HG02642 (cell line): Measurements from ENCODE around the gene ARFGAP1.
"Not testable (repeated sequence)": the region's sequence is repeated elsewhere in the genome, so short reads cannot be mapped to it uniquely, and the experiment has no call there.

Experiments used
- ATAC-seq: cut with Tn5 transposase; IDR thresholded peaks from one replicate; pipeline ENCODE4 v1.9.1; 2021; ENCODE audit warnings: mild to moderate bottlenecking; ENCODE audit not compliant: unreplicated experiment, poor library complexity

Gene ARFGAP1

GRCh38 chr20:63239431-63239830 lies 33.2 kb upstream of the ARFGAP1 start:
- ATAC-seq, result no peak

- no peak for ATAC-seq
These were observed 32.6 kb upstream of the ARFGAP1 start for GRCh38 chr20:63240004-63240403.

GRCh38 chr20:63241272-63241671 lies 31.3 kb upstream of the ARFGAP1 start:
- ATAC-seq, result no peak

GRCh38 chr20:63242736-63243135 lies 29.9 kb upstream of the ARFGAP1 start:
- ATAC-seq, result no peak

- ATAC-seq, result no peak
These were observed 28.9 kb upstream of the ARFGAP1 start for GRCh38 chr20:63243604-63244247.

GRCh38 chr20:63244468-63244867 lies 28.1 kb upstream of the ARFGAP1 start:
- ATAC-seq, result no peak

- no peak for ATAC-seq
These were observed 25.9 kb upstream of the ARFGAP1 start for GRCh38 chr20:63246490-63247288.

GRCh38 chr20:63247671-63248228 lies 24.9 kb upstream of the ARFGAP1 start:
- no peak for ATAC-seq

- ATAC-seq, result no peak
These were observed 23.6 kb upstream of the ARFGAP1 start for GRCh38 chr20:63248835-63249591.

- ATAC-seq, result no peak
These were observed 22.7 kb upstream of the ARFGAP1 start for GRCh38 chr20:63249891-63250290.

- ATAC-seq, result not testable (repeated sequence)
These were observed 21.3 kb upstream of the ARFGAP1 start for GRCh38 chr20:63251350-63251749.

- no peak for ATAC-seq
These were observed 20.3 kb upstream of the ARFGAP1 start for GRCh38 chr20:63252284-63252711.

GRCh38 chr20:63253065-63253437 lies 19.6 kb upstream of the ARFGAP1 start:
- ATAC-seq, result no peak

GRCh38 chr20:63253438-63254231 lies 19.0 kb upstream of the ARFGAP1 start:
- no peak for ATAC-seq

GRCh38 chr20:63254232-63254605 lies 18.4 kb upstream of the ARFGAP1 start, which contains the start of gene NKAIN4:
TSS of gene NKAIN4 (minus strand) at chr20:63254463. CDS start at chr20:63254450, 13 bp downstream.
- no peak for ATAC-seq

- no peak for ATAC-seq
These were observed 17.8 kb upstream of the ARFGAP1 start for GRCh38 chr20:63254606-63255384.

GRCh38 chr20:63255931-63256704 lies 16.5 kb upstream of the ARFGAP1 start:
- ATAC-seq, result no peak

- no peak for ATAC-seq
These were observed 15.7 kb upstream of the ARFGAP1 start for GRCh38 chr20:63256954-63257353.
